Activated CD4-positive, alpha-beta memory T cell treated with anti-CD3 and anti-CD28 coated beads for 36 hours (primary cell): Measurements from ENCODE around the gene MGME1. TPM values are rescaled to one million over a fixed set of nuclear protein-coding genes. Genes with fewer than 3 reads are reported as not detected.
A peak's percentile ranks its signal among the peaks of the same experiment; 100 is the strongest.
"Not testable (repeated sequence)": the region's sequence is repeated elsewhere in the genome, so short reads cannot be mapped to it uniquely, and the experiment has no call there.

Source experiments
- CTCF ChIA-PET: fragments of 350-600 bp; sonication (Branson Sonifier 250); formaldehyde crosslinking; loops from one replicate; lab custom pipeline; 2021; ENCODE audit warnings: antibody characterized with exemption, inconsistent platforms; lab: Charles Lee
- POLR2A ChIA-PET: fragments of 350-600 bp; sonication (Branson Sonifier 250); formaldehyde crosslinking; loops from one replicate; lab custom pipeline; 2021; ENCODE audit warnings: antibody characterized with exemption; lab: Charles Lee
- DNase-seq: peaks from one replicate; pipeline ENCODE4 v3.0.0-alpha.2; 2020
- H3K27ac Mint-ChIP-seq: one replicate; pipeline ENCODE4 v1.8.0; 2021; ENCODE audit warnings: mixed read lengths
- H3K27me3 Mint-ChIP-seq: one replicate; pipeline ENCODE4 v1.8.0; 2021; ENCODE audit warnings: mixed read lengths
- H3K36me3 Mint-ChIP-seq: one replicate; pipeline ENCODE4 v1.8.0; 2021; ENCODE audit warnings: mixed read lengths
- H3K4me1 Mint-ChIP-seq: one replicate; pipeline ENCODE4 v1.8.0; 2021; ENCODE audit warnings: low read depth, mixed read lengths
- H3K4me3 Mint-ChIP-seq: one replicate; pipeline ENCODE4 v1.8.0; 2021; ENCODE audit warnings: mild to moderate bottlenecking, mixed read lengths
- H3K9me3 Mint-ChIP-seq: one replicate; pipeline ENCODE4 v1.8.0; 2021; ENCODE audit warnings: mixed read lengths
- intact Hi-C: fragments of 100-400 bp; cut with micrococcal nuclease; formaldehyde crosslinking; loops from one replicate; pipeline ENCODE4 v1.15.1; 2023
- total RNA-seq, 2 experiments: library from RNA; stranded (reverse); gene quantifications; one replicate each; pipeline ENCODE4 v1.2.3, GENCODE V29; 2021

Gene MGME1
- total RNA-seq, 2 experiments from 2014 or later: 31.0 to 34.7 TPM

DNA sequence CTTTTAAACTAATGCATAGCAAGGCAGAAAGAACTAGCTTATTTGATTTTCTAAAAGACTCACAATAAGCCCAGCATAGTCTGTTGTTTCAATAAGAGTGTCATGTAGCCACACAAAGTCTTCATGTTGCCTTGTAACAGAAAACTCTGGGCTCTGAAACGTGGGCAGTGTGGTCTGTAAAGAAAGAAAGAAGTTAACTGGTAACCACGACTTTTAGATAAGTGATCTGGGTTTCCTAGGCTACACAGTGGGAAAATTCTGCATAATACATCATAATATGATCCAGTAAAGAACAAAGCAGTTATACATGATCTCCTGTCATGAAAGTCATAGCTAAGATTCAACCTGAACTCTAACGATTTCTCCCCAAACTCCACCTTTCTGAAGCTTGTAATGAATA lies 13.5 kb upstream of the MGME1 start:
- Mint-ChIP-seq H3K9me3 (no peaks in the 10 kb centered on the region), H3K27me3 (no peaks in the 10 kb centered on the region), H3K4me1 (peaks cover 56% of the 10 kb centered on the region), H3K36me3 (peaks cover 73% of the 10 kb centered on the region), H3K4me3 (no peak overlapping the region), H3K27ac (peak overlapping the region; percentile 9)
- intact Hi-C loops: no loop called here
- DNase-seq: no peak
- ChIA-PET CTCF (interaction anchor here (0.5 to 6.6 kb wide), 5 partner anchors 16 to 273 kb away, joined by 3 to 42 read pairs (median 4); partner anchors contain the start of gene RRBP1), POLR2A (interaction anchor here (1.4 to 2.4 kb wide), 2 partner anchors 10 to 16 kb away, joined by 6 to 10 read pairs; no protein-coding TSS in a partner anchor)

DNA sequence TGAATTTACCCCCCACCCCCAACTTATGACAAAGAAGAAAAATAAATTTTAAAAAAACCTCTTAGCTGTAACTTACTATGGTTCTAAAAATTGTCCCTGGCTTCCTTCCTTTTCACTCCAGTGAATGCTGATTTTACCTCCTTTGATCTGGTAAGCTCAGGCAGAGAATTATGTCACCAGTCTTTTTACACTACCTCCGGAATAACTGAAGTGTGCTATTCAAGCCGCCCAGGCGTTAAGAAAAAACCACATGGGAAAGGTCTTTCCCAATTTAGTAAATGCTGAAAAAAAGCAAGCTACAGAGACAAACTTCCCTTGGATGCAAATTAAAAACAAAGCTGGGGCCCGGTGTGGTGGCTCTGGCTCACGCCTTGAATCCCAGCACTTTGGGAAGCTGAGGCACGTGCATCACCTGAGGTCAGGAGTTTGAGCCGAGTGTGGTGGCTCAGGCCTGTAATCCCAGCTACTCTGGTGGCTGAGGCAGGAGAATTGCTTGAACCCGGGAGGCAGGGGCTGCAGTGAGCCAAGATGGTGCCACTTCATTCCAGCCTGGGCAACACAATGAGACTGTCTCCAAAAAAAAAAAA lies 12.6 kb upstream of the MGME1 start:
- Mint-ChIP-seq H3K4me3 (no peak overlapping the region), H3K27ac (peak overlapping the region; percentile 38), H3K36me3 (peaks cover 66% of the 10 kb centered on the region), H3K9me3 (no peaks in the 10 kb centered on the region), H3K4me1 (peaks cover 65% of the 10 kb centered on the region), H3K27me3 (no peaks in the 10 kb centered on the region)
- no peak for DNase-seq
- POLR2A ChIA-PET: interaction anchor here (1.4 to 2.4 kb wide), 3 partner anchors 9 to 15 kb away, joined by 6 to 10 read pairs (median 6); partner anchors contain the start of genes MGME1 and SNX5
- CTCF ChIA-PET: interaction anchor here (1.7 to 6.6 kb wide), 3 partner anchors 17 to 274 kb away, joined by 4 to 42 read pairs (median 5); partner anchors contain the start of gene RRBP1
- intact Hi-C loops: no loop called here

DNA sequence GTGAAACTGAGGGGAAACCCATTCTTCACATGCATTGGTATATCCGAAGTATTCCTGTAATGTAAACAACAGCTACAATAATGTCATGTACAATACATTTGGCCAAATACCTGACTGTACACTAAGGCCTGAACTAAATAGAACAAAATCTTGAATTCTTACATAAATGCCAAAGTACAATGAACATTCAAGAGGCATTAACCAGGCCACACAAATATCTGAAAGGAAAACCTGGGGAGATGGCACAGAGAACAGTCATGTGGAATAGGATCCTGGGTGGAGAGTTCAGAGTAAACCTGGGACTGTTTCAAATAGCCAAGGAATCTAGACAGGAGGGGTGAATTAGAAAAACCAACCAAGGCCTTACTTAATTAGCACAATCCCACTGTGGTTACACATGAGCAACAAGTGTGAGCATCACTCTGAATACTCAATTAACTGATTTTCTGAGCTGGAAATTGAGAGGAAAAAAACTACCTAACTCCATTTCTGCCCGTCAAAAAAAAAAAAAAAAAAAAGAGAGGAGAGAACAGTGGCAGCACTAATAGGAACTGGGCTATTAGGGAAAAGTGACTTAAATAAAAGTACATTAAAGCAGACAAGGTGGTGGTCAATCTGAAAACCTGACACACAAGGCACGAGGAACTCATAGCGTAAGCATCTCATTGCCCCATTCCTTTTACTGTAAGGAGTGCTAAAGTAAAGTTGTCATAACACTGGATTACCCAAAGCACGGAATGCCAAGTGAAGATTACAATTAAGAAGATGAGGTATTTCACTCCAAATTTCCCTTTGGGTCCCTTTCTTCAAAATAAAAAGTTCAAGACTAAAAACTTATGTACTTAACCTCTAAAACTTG lies 11.1 kb upstream of the MGME1 start:
- DNase-seq: no peak
- Mint-ChIP-seq H3K36me3 (peaks cover 64% of the 10 kb centered on the region), H3K4me1 (peaks cover 80% of the 10 kb centered on the region), H3K27me3 (no peaks in the 10 kb centered on the region), H3K4me3 (no peak overlapping the region), H3K9me3 (no peaks in the 10 kb centered on the region), H3K27ac (peak overlapping the region; percentile 38)
- ChIA-PET CTCF (interaction anchor here (1.0 to 6.6 kb wide), 8 partner anchors 9 to 387 kb away, joined by 3 to 42 read pairs (median 5); partner anchors contain the start of gene RRBP1), POLR2A (interaction anchor here (1.8 to 2.7 kb wide), 4 partner anchors 8 to 35 kb away, joined by 6 to 19 read pairs (median 12); partner anchors contain the start of genes MGME1 and SNX5)
- intact Hi-C loops: loop anchor here (2.0 kb wide), 2 partner anchors 15 to 19 kb away; no protein-coding TSS in a partner anchor

DNA sequence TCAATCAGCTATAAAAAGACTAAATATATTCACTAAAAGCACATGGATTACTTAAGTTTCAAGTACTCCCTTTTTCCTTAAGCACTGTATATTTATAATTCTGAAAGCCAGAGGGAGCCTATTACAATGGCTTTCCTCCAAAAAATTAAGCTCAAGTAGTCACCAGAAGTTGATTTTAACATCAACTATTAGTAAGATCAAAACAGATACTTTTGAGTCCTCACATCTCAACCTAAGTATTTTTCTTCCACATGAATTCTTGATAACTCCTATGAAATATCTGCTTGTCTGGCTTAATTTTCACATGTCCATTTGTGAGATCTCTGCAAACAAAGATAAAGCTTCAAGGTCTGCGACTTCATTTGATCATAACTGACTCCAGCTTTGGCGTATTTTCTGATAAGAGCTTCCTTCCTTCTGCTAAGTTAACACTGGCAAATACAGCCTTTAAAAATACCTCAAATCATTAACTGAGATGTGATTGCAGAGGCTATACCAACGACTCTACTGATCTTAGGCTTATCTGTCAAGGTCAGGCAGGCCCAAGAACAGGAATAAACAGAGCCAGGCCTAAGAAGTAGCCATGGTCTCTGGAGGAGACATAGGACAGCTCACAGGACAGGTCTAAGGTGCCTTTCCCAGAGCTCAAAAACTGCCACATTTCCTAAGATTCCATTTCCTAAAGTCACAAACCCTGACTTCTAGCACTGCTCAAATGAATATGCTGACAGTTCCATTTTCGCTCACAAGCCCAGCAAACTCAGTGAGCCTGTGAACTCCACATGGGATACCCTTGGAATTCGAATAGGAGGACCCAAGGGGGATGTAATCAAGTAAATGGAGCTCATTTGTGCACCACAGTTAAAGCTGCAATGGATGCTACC lies 10.2 kb upstream of the MGME1 start:
- ChIA-PET CTCF (interaction anchor here (0.7 to 6.6 kb wide), 9 partner anchors 8 to 453 kb away, joined by 3 to 42 read pairs (median 4); partner anchors contain the start of gene RRBP1), POLR2A (interaction anchor here (0.9 to 2.7 kb wide), 4 partner anchors 10 to 34 kb away, joined by 3 to 19 read pairs (median 10); partner anchors contain the start of genes MGME1 and SNX5)
- Mint-ChIP-seq H3K27ac (peak overlapping the region; percentile 49), H3K36me3 (peaks cover 62% of the 10 kb centered on the region), H3K4me1 (peaks cover 87% of the 10 kb centered on the region), H3K4me3 (no peak overlapping the region), H3K9me3 (no peaks in the 10 kb centered on the region), H3K27me3 (no peaks in the 10 kb centered on the region)
- intact Hi-C loops: loop anchor here (1.0 to 2.0 kb wide), 5 partner anchors 9 to 38 kb away; no protein-coding TSS in a partner anchor
- DNase-seq: no peak

DNA sequence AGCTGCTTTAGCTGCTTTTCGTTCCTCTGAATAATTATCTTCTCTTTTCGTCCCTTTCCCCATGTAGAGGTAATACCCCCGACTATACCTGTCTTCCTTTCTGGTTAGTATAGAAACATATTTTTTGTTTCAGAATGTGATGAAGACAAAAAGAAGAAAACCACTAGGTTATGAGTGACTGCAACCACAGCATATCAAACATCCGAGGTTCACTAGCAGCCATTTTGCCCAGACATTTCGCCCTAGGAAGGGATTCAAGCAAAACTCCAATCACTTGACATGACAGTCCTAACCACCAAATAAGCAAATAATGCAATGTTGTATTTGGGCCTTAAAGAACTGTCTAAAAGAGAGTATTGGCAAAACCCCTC lies 9.6 kb upstream of the MGME1 start:
- CTCF ChIA-PET: interaction anchor here (1.5 to 6.6 kb wide), 4 partner anchors 11 to 277 kb away, joined by 3 to 42 read pairs (median 14); partner anchors contain the start of gene RRBP1
- H3K9me3 Mint-ChIP-seq: no peaks in the 10 kb centered on the region
- H3K27ac Mint-ChIP-seq: peak overlapping the region; percentile 83
- H3K36me3 Mint-ChIP-seq: peaks cover 62% of the 10 kb centered on the region
- intact Hi-C loops: loop anchor here (1.0 to 2.0 kb wide), 5 partner anchors 8 to 37 kb away; no protein-coding TSS in a partner anchor
- DNase-seq: no peak
- H3K27me3 Mint-ChIP-seq: no peaks in the 10 kb centered on the region
- H3K4me1 Mint-ChIP-seq: peaks cover 88% of the 10 kb centered on the region
- H3K4me3 Mint-ChIP-seq: peak overlapping the region; percentile 25
- POLR2A ChIA-PET: interaction anchor here (0.9 to 2.7 kb wide), 4 partner anchors 9 to 34 kb away, joined by 3 to 19 read pairs (median 10); partner anchors contain the start of genes MGME1 and SNX5

DNA sequence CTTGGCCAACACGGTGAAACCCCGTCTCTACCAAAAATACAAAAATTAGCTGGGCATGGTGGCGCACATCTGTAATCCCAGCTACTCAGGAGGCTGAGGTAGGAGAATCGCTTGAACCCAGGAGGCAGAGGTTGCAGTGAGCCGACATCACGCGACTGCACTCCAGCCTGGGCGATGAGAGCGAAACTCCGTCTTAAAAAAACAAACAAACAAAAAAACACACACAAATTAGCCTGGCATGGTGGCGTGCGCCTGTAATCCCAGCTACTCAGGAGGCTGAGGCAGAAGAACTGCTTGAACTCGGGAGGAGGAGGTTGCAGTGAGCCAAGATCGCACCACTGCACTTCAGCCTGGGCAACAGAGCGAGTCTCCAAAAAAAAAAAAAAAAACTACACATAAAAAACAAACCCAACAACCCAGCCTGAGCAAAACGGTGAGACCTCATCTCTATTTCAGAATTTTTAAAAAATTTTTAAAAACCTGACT lies 8.4 kb upstream of the MGME1 start:
- not testable (repeated sequence) for H3K9me3 Mint-ChIP-seq, DNase-seq, H3K27me3 Mint-ChIP-seq, H3K4me3 Mint-ChIP-seq
- ChIA-PET POLR2A (interaction anchor here (2.7 kb wide), 1 partner anchor 33 kb away, joined by 13 read pairs; no protein-coding TSS in a partner anchor), CTCF (interaction anchor here (1.1 to 6.6 kb wide), 2 partner anchors 34 to 278 kb away, joined by 3 to 42 read pairs; no protein-coding TSS in a partner anchor)
- Mint-ChIP-seq H3K36me3 (peaks cover 60% of the 10 kb centered on the region), H3K27ac (peak overlapping the region; percentile 83), H3K4me1 (peaks cover 90% of the 10 kb centered on the region)
- intact Hi-C loops: loop anchor here (10.0 kb wide), 3 partner anchors 426 to 1386 kb away; partner anchors contain the start of genes BFSP1 and KIF16B

DNA sequence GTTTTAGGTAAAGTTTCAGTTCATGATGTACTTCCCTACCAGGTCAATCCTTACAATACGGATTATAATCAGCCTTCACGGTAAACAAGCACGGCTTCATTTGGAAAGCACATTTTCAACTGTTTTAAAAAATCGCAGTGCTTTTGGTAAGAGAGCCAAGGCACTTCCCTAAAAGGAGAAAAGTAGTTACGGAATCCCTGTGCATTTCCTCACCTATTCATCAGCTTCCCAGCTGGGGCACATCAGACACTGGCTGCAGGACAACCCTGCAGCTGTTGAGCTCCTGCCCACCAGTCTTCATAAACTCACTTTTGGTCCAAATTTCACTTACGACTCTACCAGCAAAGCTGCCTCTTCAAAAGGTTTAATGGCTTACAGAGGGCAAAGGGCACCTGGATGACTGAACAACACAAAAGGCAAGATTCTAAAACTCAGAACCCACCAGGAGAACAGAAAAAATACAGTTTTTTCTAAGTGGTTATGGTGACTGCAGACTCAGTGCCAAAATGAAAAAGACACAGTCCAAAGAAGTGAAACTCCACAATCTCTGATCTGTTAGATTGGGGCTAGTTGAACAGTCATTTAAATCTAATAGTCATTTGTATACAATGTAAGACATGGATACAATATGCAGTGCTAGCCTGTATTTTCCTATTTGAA lies 7.8 kb upstream of the MGME1 start:
- H3K4me3 Mint-ChIP-seq: peak overlapping the region; percentile 36
- peaks cover 83% of the 10 kb centered on the region for H3K4me1 Mint-ChIP-seq
- ChIA-PET CTCF (interaction anchor here (1.1 to 6.6 kb wide), 2 partner anchors 34 to 278 kb away, joined by 3 to 42 read pairs; no protein-coding TSS in a partner anchor), POLR2A (no interaction called here)
- H3K9me3 Mint-ChIP-seq: no peaks in the 10 kb centered on the region
- DNase-seq: no peak
- peaks cover 62% of the 10 kb centered on the region for H3K36me3 Mint-ChIP-seq
- H3K27ac Mint-ChIP-seq: peak overlapping the region; percentile 85
- intact Hi-C loops: loop anchor here (10.0 kb wide), 3 partner anchors 426 to 1386 kb away; partner anchors contain the start of genes BFSP1 and KIF16B
- no peaks in the 10 kb centered on the region for H3K27me3 Mint-ChIP-seq

DNA sequence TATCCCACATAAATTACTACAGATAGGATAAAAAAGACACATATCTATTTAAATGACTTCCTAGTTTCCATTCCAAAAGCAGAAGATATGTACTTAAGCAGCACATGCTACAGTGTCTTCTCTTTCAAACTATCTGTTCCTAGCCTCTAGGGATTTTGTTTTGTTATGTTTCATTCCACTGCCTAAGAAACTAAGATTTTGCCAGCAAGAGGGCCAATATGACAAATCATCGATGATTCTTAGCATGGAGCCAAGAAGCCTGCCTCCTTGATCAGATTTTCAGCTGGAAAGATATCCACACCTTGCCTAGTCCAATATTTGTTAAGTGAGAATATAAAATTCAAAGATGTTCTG lies 7.3 kb upstream of the MGME1 start:
- no peak for DNase-seq
- H3K27me3 Mint-ChIP-seq: no peaks in the 10 kb centered on the region
- H3K9me3 Mint-ChIP-seq: no peaks in the 10 kb centered on the region
- CTCF ChIA-PET: no interaction called here
- peaks cover 66% of the 10 kb centered on the region for H3K36me3 Mint-ChIP-seq
- intact Hi-C loops: loop anchor here (10.0 kb wide), 3 partner anchors 427 to 1387 kb away; partner anchors contain the start of genes BFSP1 and KIF16B
- peaks cover 80% of the 10 kb centered on the region for H3K4me1 Mint-ChIP-seq
- peak overlapping the region; percentile 85 for H3K27ac Mint-ChIP-seq
- H3K4me3 Mint-ChIP-seq: peak overlapping the region; percentile 43
- POLR2A ChIA-PET: interaction anchor here (1.0 kb wide), 1 partner anchor 31 kb away, joined by 3 read pairs; no protein-coding TSS in a partner anchor

DNA sequence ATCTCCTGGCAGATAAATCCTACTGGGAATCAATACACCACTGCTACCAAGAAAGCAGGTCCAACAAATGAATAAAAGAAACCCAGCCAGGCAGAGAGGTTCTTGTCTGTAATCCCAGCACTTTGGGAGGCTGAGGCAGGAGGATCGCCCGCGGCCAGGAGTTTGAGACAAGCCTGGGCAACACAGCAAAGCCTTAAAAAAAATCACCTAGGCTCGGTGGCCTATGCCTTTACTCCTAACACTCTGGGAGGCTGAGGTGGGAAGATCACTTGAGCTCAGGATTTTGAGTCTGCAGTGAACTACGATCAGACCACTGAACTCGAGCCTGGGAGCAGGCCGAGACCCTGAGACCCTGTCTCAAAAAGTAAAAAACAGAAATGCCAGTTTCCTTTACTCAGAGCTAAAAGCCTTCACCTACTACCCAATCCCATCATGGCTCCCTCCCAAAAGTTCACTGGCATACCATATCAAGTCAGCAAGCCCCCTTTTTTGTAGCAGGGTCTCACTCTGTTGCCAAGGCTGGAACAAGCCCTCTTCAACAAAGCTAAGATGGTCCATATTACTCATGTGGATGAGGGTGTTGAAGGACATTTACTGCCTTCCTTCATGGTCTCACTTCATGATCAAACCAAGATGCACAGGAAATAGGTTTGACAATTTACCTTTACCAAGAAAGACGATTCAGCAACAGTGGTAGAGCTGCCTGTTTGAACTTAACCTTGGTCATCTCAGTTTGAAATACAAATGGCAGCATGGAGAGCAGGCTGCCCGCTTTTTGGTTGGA lies 5.5 kb upstream of the MGME1 start:
- H3K27me3 Mint-ChIP-seq: no peaks in the 10 kb centered on the region
- no peaks in the 10 kb centered on the region for H3K9me3 Mint-ChIP-seq
- peaks cover 68% of the 10 kb centered on the region for H3K4me1 Mint-ChIP-seq
- peak overlapping the region; percentile 99 for H3K27ac Mint-ChIP-seq
- intact Hi-C loops: loop anchor here (10.0 kb wide), 3 partner anchors 429 to 1389 kb away; partner anchors contain the start of genes BFSP1 and KIF16B
- H3K36me3 Mint-ChIP-seq: peaks cover 72% of the 10 kb centered on the region
- ChIA-PET CTCF (interaction anchor here (0.7 to 2.2 kb wide), 4 partner anchors 19 to 281 kb away, joined by 3 to 11 read pairs (median 4); partner anchors contain the start of gene RRBP1), POLR2A (no interaction called here)
- no peak for DNase-seq
- H3K4me3 Mint-ChIP-seq: peak overlapping the region; percentile 96
